Measurements from ENCODE around the gene PRR18.

DNA sequence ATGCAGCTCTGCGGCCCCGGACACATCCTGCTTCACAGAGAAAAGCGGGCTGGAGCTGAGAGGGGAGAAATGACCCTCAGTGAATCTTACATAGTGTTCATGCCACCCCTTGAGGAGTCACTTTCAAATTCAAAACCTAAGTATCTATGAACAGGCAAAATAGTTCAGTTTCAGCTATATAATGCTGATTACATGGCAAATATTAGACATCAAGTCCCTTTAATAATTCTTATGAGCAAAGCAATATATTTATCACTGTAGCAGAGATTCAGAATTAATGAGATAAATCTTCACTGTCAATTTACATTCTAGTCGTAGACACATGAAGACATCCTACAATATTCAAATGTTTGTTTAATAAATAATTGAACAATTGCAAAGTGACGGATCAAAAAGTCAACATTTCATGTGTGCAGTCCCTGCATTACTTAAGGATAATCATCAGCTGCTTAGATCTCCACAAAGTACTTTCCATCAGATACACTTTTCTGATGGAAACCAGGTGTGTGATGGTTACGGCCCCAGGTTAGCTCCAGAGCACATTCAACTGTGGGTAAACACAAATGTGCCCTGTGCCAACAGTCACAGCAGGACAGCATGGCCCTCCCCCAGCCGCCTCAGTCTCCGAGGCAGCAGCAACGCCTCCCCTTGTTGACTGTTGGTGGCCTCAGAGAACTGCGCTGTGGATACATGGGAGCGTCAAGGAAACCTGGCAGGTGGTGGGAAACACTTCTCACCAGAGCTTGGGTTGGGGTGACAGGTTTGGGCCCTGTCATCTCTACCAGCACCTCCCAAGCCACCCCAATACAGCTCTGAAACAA lies 787 bp upstream of the PRR18 start:
- TF ChIP-seq, protein P1, sequence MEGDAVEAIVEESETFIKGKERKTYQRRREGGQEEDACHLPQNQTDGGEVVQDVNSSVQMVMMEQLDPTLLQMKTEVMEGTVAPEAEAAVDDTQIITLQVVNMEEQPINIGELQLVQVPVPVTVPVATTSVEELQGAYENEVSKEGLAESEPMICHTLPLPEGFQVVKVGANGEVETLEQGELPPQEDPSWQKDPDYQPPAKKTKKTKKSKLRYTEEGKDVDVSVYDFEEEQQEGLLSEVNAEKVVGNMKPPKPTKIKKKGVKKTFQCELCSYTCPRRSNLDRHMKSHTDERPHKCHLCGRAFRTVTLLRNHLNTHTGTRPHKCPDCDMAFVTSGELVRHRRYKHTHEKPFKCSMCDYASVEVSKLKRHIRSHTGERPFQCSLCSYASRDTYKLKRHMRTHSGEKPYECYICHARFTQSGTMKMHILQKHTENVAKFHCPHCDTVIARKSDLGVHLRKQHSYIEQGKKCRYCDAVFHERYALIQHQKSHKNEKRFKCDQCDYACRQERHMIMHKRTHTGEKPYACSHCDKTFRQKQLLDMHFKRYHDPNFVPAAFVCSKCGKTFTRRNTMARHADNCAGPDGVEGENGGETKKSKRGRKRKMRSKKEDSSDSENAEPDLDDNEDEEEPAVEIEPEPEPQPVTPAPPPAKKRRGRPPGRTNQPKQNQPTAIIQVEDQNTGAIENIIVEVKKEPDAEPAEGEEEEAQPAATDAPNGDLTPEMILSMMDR (IDR thresholded peaks at IDR 0.05) = no peak
- no peak for TF ChIP-seq POLR2A (IDR thresholded peaks at IDR 0.05)
